Measurements from ENCODE around the gene PPFIA1.

The PPFIA1 gene

GRCh38 chr11:70296681-70297080 is 26.2 kb downstream of the PPFIA1 start:
- H3K4me3 ChIP-seq (ENCODE audit: low read length), result no peak overlapping the region
- TF ChIP-seq CTCF (conservative IDR thresholded peaks at IDR 0.05; ENCODE audit: low read depth, low read length), result no peak
- no peak for DNase-seq (ENCODE audit: low read depth)

GRCh38 chr11:70297341-70297740 is 26.9 kb downstream of the PPFIA1 start:
- H3K4me3 ChIP-seq (ENCODE audit: low read length), result no peak overlapping the region
- no peak for TF ChIP-seq CTCF (conservative IDR thresholded peaks at IDR 0.05; ENCODE audit: low read depth, low read length)
- no peak for DNase-seq (ENCODE audit: low read depth)

GRCh38 chr11:70298243-70298915 is 27.9 kb downstream of the PPFIA1 start:
- H3K4me3 ChIP-seq (ENCODE audit: low read length), result no peak overlapping the region
- TF ChIP-seq CTCF (conservative IDR thresholded peaks at IDR 0.05; ENCODE audit: low read depth, low read length), result no peak
- no peak for DNase-seq (ENCODE audit: low read depth)

- no peak for TF ChIP-seq CTCF (conservative IDR thresholded peaks at IDR 0.05; ENCODE audit: low read depth, low read length)
- DNase-seq (ENCODE audit: low read depth), result no peak
- H3K4me3 ChIP-seq (ENCODE audit: low read length), result no peak overlapping the region
These were observed 29.1 kb downstream of the PPFIA1 start for GRCh38 chr11:70299636-70300035.

GRCh38 chr11:70301191-70301590 is 30.7 kb downstream of the PPFIA1 start:
- H3K4me3 ChIP-seq (ENCODE audit: low read length), result no peak overlapping the region
- no peak for TF ChIP-seq CTCF (conservative IDR thresholded peaks at IDR 0.05; ENCODE audit: low read depth, low read length)
- no peak for DNase-seq (ENCODE audit: low read depth)

- H3K4me3 ChIP-seq (ENCODE audit: low read length), result no peak overlapping the region
- DNase-seq (ENCODE audit: low read depth), result peak; percentile 58
- no peak for TF ChIP-seq CTCF (conservative IDR thresholded peaks at IDR 0.05; ENCODE audit: low read depth, low read length)
These were observed 31.4 kb downstream of the PPFIA1 start for GRCh38 chr11:70301721-70302418.

- no peak for TF ChIP-seq CTCF (conservative IDR thresholded peaks at IDR 0.05; ENCODE audit: low read depth, low read length)
- DNase-seq (ENCODE audit: low read depth), result no peak
- no peak overlapping the region for H3K4me3 ChIP-seq (ENCODE audit: low read length)
These were observed 31.9 kb downstream of the PPFIA1 start for GRCh38 chr11:70302419-70302752.
